Tracheal epithelial cell (primary cell): ENCODE data around the gene CEP97. TPM values are rescaled to one million over a fixed set of nuclear protein-coding genes. Genes with fewer than 3 reads are reported as not detected.

Experiments used
- total RNA-seq: library from RNA; depleted of rRNA; stranded (reverse); fragments of >200 nt; gene quantifications from 2 replicates; pipeline ENCODE4 v1.2.1, GENCODE V29; 2014

CEP97 gene
- total RNA-seq: 10.6 and 15.3 TPM in 2 replicates

GRCh38 chr3:101724329-101725193, at the start of gene CEP97:
Gene CEP97, plus strand, starts transcription at chr3:101724614. Its CDS starts 63 bp downstream, at chr3:101724677.

GRCh38 chr3:101676765-101677435, 47.5 kb upstream of the CEP97 start, which contains the start of gene ZBTB11:
Gene ZBTB11, minus strand, starts transcription at chr3:101677132. Its CDS starts 218 bp downstream, at chr3:101676914.

GRCh38 chr3:101779047-101779821, 54.8 kb downstream of the CEP97 start, which contains the start of gene NXPE3:
Gene NXPE3, plus strand, starts transcription at chr3:101779211. Its CDS starts 6,386 bp downstream, at chr3:101785597.

Other genes starting within 250 kb of the CEP97 start
- gene SENP7, start 211.4 kb upstream of the CEP97 start, total RNA-seq: 5.1 and 5.5 TPM in 2 replicates
- 28.9 and 40.3 TPM in 2 replicates for gene TRMT10C, start 162.7 kb upstream of the CEP97 start, total RNA-seq
- gene PCNP, start 150.4 kb upstream of the CEP97 start, total RNA-seq: 73.0 and 115 TPM in 2 replicates
- gene ZBTB11, start 47.5 kb upstream of the CEP97 start, total RNA-seq: 26.5 and 33.9 TPM in 2 replicates
- 1,646 and 2,379 TPM in 2 replicates for gene RPL24, start 37.9 kb upstream of the CEP97 start, total RNA-seq
- gene NXPE3, start 54.6 kb downstream of the CEP97 start, total RNA-seq: 5.8 and 6.5 TPM in 2 replicates
- gene NFKBIZ, start 124.9 kb downstream of the CEP97 start, total RNA-seq: 49.0 and 120 TPM in 2 replicates